Fibroblast of mammary gland (primary cell): ENCODE measurements around the gene CPLX1.

ENCODE experiments used
- DNase-seq: peaks from one replicate; pipeline ENCODE4 v3.0.0-alpha.2; 2010; ENCODE audit warnings: low read depth
- H3K4me3 ChIP-seq: 2 replicates; pipeline ENCODE4 v1.5.1; 2011; ENCODE audit warnings: low read depth, mild to moderate bottlenecking, low read length, moderate library complexity; ENCODE audit not compliant: control insufficient read depth
- CTCF ChIP-seq: conservative IDR thresholded peaks from 2 replicates; pipeline ENCODE4 v1.5.1; 2011; ENCODE audit warnings: low read depth, low read length, inconsistent platforms; ENCODE audit not compliant: control insufficient read depth, insufficient read depth

The CPLX1 gene

GRCh38 chr4:825971-826330 is at the start of gene CPLX1:
CPLX1 (minus strand) TSS chr4:826129; CDS start chr4:824522, 1,607 bp downstream.
- TF ChIP-seq CTCF: no peak
- no peak within 1 kb of the TSS for H3K4me3 ChIP-seq
- DNase-seq: no peak

- TF ChIP-seq CTCF: no peak
- H3K4me3 ChIP-seq: no peak overlapping the region
These were observed 49.3 kb upstream of the CPLX1 start for GRCh38 chr4:874971-875817.

GRCh38 chr4:874056-874455 is 48.1 kb upstream of the CPLX1 start:
- DNase-seq: no peak
- H3K4me3 ChIP-seq: no peak overlapping the region
- no peak for TF ChIP-seq CTCF

More at GRCh38 chr4:874971-875817, 49.3 kb upstream of the CPLX1 start:
- no peak for DNase-seq

- no peak overlapping the region for H3K4me3 ChIP-seq
- TF ChIP-seq CTCF: no peak
- no peak for DNase-seq
These were observed 46.5 kb upstream of the CPLX1 start for GRCh38 chr4:872241-872981.

GRCh38 chr4:871484-871883 is 45.6 kb upstream of the CPLX1 start:
- no peak for TF ChIP-seq CTCF
- no peak for DNase-seq

GRCh38 chr4:870951-871350 is 45.0 kb upstream of the CPLX1 start:
- TF ChIP-seq CTCF: no peak
- no peak overlapping the region for H3K4me3 ChIP-seq
- no peak for DNase-seq

More at GRCh38 chr4:871484-871883, 45.6 kb upstream of the CPLX1 start:
- no peak overlapping the region for H3K4me3 ChIP-seq
